T-helper 17 cell (primary cell): ENCODE data around the gene OLFML2B. TPM values are rescaled to one million over a fixed set of nuclear protein-coding genes. Genes with fewer than 3 reads are reported as not detected.

ENCODE experiments used
- ATAC-seq: fragments of 150-1000 bp; cut with Tn5 transposase; 2 replicates; pipeline ENCODE4 v1.10.0; 2021; ENCODE audit warnings: mild to moderate bottlenecking, moderate library complexity
- DNase-seq, 3 donors: peaks; one replicate each; pipeline versions ENCODE4 v3.0.0 to v3.0.0-alpha.2; 2020 to 2021
- H3K9me3 ChIP-seq: one replicate; pipeline ENCODE4 v1.7.0; 2013; ENCODE audit warnings: low read length, mild to moderate bottlenecking; ENCODE audit not compliant: control insufficient read depth, poor library complexity, severe bottlenecking
- H3K27ac Mint-ChIP-seq: one replicate; pipeline ENCODE4 v1.8.0; 2022; ENCODE audit warnings: mild to moderate bottlenecking, moderate library complexity, mixed read lengths
- H3K27me3 Mint-ChIP-seq: one replicate; pipeline ENCODE4 v1.8.0; 2022; ENCODE audit warnings: mixed read lengths
- H3K36me3 Mint-ChIP-seq: one replicate; pipeline ENCODE4 v1.8.0; 2022; ENCODE audit warnings: low read depth, mixed read lengths
- H3K4me1 Mint-ChIP-seq: one replicate; pipeline ENCODE4 v1.8.0; 2022; ENCODE audit warnings: mild to moderate bottlenecking, mixed read lengths
- H3K4me3 Mint-ChIP-seq: one replicate; pipeline ENCODE4 v1.8.0; 2022; ENCODE audit warnings: mild to moderate bottlenecking, moderate library complexity, mixed read lengths
- total RNA-seq, 4 donors: library from RNA in 2 of 4; stranded (reverse) in 2 of 4; gene quantifications; one replicate each; pipeline ENCODE4 v1.2.3 and lab custom pipeline; 2022 to 2026

The OLFML2B gene
- total RNA-seq, 2 donors from 2014 or later = not detected

DNA sequence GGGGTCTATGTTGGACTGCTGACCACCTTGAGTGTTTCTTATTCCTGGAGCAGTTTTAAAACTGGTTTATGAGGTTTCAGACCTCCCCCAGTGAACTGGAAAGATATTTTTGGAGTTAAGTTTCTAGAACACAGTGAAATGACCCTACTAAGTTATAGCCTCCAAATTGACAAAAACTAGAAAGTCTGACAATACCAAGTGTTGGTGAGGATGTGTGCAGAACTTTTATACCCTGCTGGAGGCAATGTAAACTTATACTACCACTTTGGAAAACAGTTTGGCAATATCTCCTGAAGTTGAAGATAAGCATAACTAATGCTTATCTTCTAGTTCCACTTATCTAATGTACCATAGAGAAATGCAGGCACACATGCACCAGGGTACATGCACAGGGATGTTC lies 10.4 kb downstream of the OLFML2B start:
- ATAC-seq = no peak
- no peak overlapping the region for H3K27ac Mint-ChIP-seq
- peaks cover 33% of the 10 kb centered on the region for H3K27me3 Mint-ChIP-seq

DNA sequence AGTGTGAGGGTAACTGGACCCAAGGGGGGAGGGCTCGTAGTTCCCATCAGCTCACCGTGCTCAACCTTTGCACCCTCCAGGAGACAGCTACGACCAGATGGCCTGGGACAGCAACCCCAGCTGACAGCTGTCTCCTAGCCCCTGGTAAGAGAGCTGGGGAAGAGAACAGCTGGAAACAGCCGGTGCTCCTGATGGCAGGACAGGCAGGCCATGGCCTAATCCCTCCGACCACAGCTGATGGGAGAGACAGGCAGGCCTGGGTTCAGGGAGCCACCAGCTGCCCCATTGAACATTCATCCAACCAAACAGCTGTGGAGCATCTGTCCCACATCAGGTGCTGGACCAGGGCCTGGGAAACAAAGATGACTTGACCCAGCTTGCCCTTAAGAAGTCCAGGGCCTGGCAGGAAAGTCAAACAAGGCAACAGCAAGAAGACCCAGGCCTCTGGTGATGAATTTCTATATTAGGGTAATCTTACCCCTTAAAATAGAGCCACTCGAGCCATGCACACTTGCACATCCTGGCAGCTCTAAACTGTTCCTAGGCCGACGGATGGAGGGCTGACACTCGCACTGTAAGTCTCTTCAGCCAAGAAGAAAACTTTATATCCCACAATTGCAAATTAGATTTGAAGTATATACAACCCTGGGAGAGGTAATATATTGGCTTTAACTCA lies 12.2 kb downstream of the OLFML2B start:
- Mint-ChIP-seq H3K4me1 (peaks cover 4% of the 10 kb centered on the region), H3K27me3 (peaks cover 48% of the 10 kb centered on the region), H3K27ac (no peak overlapping the region), H3K36me3 (no peaks in the 10 kb centered on the region), H3K4me3 (no peak overlapping the region)
- ATAC-seq (no peak), DNase-seq (no peak)
- H3K9me3 ChIP-seq = no peaks in the 10 kb centered on the region

More for the DNA sequence above, 10.4 kb downstream of the OLFML2B start:
- DNase-seq = no peak
- H3K4me1 Mint-ChIP-seq = peaks cover 4% of the 10 kb centered on the region
- no peaks in the 10 kb centered on the region for H3K36me3 Mint-ChIP-seq
- H3K9me3 ChIP-seq = no peaks in the 10 kb centered on the region
- H3K4me3 Mint-ChIP-seq = no peak overlapping the region

DNA sequence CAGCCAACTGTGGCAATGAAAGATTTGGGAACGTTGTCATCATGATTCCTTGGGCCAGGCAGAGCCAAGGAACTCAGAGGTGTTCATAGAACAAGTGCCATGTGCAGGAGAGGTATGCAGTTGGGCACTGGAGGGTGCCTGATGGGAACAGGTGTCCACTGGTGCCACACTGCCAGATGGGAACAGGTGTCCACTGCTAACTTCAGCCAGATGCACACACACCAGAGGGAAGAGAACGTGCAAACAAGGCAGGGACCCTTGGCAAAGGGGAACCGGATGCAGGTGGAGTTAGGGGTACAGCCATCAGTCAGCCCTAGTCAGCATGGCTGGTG lies 13.5 kb downstream of the OLFML2B start:
- H3K9me3 ChIP-seq = no peaks in the 10 kb centered on the region
- Mint-ChIP-seq H3K4me1 (peaks cover 4% of the 10 kb centered on the region), H3K27ac (no peak overlapping the region), H3K27me3 (peaks cover 39% of the 10 kb centered on the region), H3K36me3 (no peaks in the 10 kb centered on the region), H3K4me3 (no peak overlapping the region)
- no peak for DNase-seq
- ATAC-seq = no peak

DNA sequence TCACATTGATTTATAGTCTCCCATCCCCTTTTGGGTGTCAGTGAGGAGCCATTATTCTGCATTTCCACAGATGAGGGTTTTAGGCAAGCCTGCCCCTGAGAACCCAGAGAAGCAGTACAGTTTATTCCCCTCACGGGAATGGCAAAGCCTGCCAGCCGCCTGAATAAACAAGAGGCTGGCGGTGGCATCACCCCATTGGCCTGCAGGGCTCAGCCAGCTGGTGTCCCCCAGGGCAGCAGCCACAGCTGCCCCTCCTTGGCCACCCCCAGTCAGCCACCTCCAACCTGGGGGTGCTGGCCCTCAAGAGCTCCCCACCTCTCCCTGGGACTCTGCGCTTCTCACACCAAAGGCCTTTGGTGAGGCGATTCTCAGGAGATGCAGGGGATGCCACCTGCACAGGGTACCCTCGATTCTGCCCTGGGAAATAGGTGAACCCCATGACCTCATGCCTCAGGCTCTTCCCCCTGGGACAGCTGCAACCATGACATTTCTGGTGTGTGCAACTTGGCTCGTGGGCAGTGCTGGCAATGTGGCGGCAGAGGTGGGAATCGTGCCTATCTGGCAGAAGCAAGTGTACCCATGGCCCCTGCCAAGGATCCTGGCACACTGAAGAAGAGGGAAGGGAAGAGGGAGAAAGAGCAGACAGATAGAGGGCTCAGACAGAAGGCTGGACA lies 14.0 kb downstream of the OLFML2B start:
- no peak for DNase-seq
- Mint-ChIP-seq H3K36me3 (no peaks in the 10 kb centered on the region), H3K4me3 (no peak overlapping the region), H3K27me3 (peaks cover 44% of the 10 kb centered on the region), H3K27ac (no peak overlapping the region), H3K4me1 (peaks cover 4% of the 10 kb centered on the region)
- ATAC-seq = no peak
- no peaks in the 10 kb centered on the region for H3K9me3 ChIP-seq

DNA sequence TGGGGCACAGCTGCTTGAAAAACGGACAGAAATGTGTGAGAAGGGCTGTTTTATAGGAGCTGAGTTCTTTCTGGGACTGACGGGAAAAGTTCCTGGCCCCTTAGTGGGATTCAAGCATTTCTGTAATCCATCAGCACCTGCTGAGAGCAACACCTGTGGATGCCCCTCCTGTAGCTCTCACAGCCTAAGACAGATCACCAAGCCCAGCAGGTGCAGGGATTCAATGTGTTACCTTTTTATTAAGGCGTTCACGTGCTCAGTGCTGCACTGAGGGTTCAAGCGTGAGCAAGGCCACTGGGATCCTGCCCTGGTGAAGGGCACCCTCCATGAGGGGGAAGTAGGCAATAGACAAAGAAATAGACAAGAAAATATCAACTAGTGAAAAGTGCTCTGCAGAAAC lies 14.9 kb downstream of the OLFML2B start:
- DNase-seq = no peak
- Mint-ChIP-seq H3K4me1 (peaks cover 4% of the 10 kb centered on the region), H3K27me3 (peaks cover 47% of the 10 kb centered on the region), H3K4me3 (no peak overlapping the region), H3K36me3 (no peaks in the 10 kb centered on the region), H3K27ac (no peak overlapping the region)
- ATAC-seq = no peak
- no peaks in the 10 kb centered on the region for H3K9me3 ChIP-seq

DNA sequence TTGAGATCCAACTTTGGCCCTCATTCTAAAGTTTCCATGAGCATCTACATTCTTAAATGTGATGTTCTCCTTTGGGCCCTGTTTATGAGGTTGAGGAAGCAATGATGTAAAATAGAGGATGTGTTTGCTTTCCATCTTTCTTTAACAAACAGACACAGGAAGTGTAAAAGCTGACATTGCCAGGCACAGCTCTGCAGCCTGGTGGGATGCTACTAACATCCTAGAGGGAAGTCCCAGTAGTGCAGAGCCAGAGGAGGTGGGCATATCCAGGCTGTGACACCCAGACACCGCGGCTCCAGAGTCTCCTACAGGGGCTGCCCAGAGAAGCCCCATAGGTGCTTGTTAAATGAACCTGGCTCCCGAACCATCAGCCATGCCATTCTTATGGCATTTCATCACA lies 16.2 kb downstream of the OLFML2B start:
- no peaks in the 10 kb centered on the region for H3K36me3 Mint-ChIP-seq
- no peak overlapping the region for H3K27ac Mint-ChIP-seq
- H3K4me1 Mint-ChIP-seq = peaks cover 4% of the 10 kb centered on the region
- ATAC-seq (no peak), DNase-seq (no peak)
- peaks cover 54% of the 10 kb centered on the region for H3K27me3 Mint-ChIP-seq
- H3K4me3 Mint-ChIP-seq = no peak overlapping the region
- no peaks in the 10 kb centered on the region for H3K9me3 ChIP-seq

DNA sequence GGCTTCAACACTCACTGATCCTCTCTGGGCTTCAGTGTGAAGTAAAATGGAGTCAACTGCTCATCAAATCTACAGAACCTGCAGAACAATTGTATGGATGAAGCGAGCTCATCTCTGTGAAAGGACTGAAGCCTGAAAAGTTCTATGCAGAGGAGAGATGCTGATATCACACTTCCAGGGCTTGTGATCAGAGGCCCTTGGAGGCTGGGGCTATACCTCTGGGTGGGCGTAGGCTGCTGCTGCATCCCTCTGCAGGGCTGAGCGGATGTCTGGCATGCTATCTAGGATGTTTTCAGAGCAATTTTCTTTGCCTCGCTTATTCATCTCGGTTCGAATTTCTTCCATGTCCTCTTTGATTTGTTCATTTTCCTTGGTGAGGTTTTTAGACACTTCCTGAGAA lies 17.6 kb downstream of the OLFML2B start:
- H3K4me1 Mint-ChIP-seq = peaks cover 4% of the 10 kb centered on the region
- no peaks in the 10 kb centered on the region for H3K9me3 ChIP-seq
- no peak overlapping the region for H3K4me3 Mint-ChIP-seq
- H3K27ac Mint-ChIP-seq = no peak overlapping the region
- ATAC-seq = no peak
- peaks cover 54% of the 10 kb centered on the region for H3K27me3 Mint-ChIP-seq
- no peaks in the 10 kb centered on the region for H3K36me3 Mint-ChIP-seq
- DNase-seq = no peak

DNA sequence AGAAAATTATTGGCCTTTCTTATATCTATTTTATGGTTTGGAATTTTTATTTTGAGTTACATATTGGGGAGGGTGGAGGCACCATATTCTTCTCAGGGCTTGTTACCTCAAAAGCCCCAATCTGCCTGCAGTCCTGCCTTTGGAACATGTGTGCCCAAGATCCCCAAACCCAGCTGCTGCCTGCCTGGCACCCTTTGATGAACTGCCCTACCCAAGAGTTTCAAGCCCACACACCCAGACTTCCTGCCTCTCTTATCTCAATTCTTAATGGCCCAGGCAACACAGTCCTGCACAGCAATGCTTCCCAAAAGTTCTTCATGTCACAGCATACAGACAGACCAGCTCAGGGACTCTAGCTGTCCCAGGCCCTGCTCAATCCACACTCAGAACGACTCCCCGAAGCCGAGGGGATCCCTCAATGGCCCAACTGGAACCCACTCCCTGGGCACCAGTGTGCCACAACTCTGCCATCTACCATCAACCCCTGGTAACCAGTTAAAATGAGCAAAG lies 19.2 kb downstream of the OLFML2B start:
- no peak for ATAC-seq
- Mint-ChIP-seq H3K27me3 (peaks cover 40% of the 10 kb centered on the region), H3K4me3 (no peak overlapping the region), H3K27ac (no peak overlapping the region), H3K4me1 (no peaks in the 10 kb centered on the region), H3K36me3 (no peaks in the 10 kb centered on the region)
- no peak for DNase-seq
- H3K9me3 ChIP-seq = no peaks in the 10 kb centered on the region

DNA sequence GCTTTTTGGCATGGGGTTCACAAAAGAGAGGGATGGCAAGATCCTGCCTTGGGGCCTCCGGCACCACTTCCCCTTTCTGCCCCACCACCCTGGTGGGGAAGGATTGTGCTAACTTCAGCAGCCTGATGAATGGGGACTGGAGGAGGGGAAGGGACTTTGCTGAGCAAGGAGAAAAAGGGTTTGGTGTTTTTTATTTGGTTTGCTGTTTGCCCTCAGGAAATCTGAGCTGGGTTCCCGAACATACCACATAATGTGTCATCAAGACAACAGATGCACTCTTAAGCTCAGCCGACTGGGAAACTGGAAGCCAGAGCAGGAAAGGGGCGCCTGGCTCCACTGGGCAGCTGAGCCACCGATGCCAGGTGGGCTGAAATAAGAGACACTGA lies 19.8 kb downstream of the OLFML2B start:
- Mint-ChIP-seq H3K27me3 (peaks cover 38% of the 10 kb centered on the region), H3K4me3 (no peak overlapping the region), H3K27ac (no peak overlapping the region), H3K36me3 (no peaks in the 10 kb centered on the region), H3K4me1 (no peaks in the 10 kb centered on the region)
- H3K9me3 ChIP-seq = no peaks in the 10 kb centered on the region
- ATAC-seq = no peak
- DNase-seq = no peak

DNA sequence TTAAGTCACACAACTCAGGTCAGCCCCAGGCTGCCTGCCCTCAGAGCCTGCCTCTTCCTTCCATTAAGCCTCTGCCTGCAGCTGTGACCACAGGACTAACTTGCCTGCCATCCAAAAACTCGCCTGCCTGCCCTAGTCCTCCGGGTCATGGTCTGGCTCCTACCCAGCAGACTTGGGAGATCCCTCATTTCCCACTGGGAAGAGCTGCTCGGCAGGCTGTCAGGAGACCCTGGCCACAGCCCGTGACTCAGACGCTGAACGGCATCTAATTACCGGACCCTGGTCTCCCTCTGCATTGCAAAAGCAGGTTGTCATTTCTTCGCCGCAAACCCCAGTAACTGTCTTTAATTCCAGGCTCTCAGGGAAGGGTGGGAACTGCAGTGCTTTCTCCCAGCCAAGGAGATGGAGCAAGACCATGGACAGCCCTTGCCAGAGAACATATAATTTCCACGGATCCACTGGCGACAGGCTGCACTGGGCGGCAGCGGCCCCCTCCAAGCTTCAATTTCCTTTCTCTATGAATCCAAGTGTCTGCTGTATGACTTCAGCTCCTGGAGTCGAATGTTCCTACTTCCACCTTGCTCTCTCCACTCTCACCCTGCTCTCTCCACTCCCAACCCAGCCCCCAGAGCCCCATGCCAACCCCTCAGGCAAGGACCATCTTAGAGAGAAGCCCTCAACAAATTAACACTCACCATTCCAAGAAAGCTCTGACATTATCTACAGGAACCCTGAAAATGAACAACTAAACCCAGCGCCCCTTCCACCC lies 20.4 kb downstream of the OLFML2B start:
- Mint-ChIP-seq H3K36me3 (no peaks in the 10 kb centered on the region), H3K4me1 (no peaks in the 10 kb centered on the region), H3K4me3 (no peak overlapping the region), H3K27ac (no peak overlapping the region), H3K27me3 (peaks cover 33% of the 10 kb centered on the region)
- ATAC-seq (no peak), DNase-seq (no peak)
- H3K9me3 ChIP-seq = no peaks in the 10 kb centered on the region

DNA sequence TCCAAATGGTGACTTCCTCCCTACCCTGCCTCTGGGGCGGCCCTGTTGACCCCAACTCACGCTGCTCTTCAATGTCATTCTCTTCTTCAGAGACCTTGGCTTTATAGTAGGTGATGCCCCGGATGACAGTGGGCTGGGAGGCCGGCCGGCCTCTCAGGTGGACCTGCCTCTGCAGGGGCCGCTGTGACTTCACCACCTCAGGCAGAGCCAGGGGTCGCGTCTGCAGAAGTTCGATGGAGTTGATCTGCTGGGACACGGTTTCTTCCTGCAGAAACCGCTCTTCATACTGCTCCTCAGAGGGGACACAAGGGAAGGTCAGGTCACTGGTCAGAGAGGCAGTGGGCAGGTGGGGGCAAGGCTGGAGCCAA lies 23.6 kb downstream of the OLFML2B start:
- DNase-seq (no peak), ATAC-seq (no peak)
- peaks cover 14% of the 10 kb centered on the region for H3K27me3 Mint-ChIP-seq
- no peaks in the 10 kb centered on the region for H3K4me1 Mint-ChIP-seq
- no peaks in the 10 kb centered on the region for H3K9me3 ChIP-seq
- no peak overlapping the region for H3K27ac Mint-ChIP-seq
- no peak overlapping the region for H3K4me3 Mint-ChIP-seq
- no peaks in the 10 kb centered on the region for H3K36me3 Mint-ChIP-seq

DNA sequence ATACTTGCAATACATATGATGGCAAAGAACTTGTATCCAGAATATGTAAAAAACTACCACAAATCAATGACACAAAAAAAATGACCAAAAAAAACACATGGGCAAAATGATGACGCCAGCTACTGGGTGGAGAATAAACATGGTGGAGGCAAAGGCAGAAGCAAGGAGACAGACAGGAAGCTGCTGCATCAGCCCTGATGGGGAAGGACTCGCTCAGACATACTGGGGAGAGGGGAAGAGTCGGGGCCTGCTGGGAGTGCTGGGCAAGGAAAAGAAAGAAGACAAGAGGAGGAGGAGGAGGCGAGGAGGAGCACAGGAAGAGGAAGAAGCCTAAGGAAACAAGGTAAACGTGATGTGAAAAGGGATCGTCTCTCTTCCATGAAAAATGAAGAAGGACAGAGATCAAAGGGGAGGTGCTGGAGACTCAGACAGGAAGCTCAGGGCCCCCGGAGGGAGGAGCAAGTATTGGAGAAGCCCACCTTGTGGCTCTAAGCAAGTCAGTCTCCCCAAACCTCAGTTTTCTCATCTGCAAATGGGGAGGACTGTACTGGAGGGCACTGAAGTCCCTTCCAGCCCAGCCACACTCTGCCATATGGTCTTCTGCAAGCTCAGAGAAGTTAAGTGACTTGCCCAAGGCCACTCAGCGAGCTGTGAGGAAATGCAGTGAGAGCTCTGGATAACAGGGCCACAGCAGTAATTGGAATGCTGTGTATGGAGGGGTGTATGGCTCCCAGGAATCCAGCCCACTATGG lies 24.2 kb downstream of the OLFML2B start:
- no peaks in the 10 kb centered on the region for H3K9me3 ChIP-seq
- Mint-ChIP-seq H3K27me3 (peaks cover 12% of the 10 kb centered on the region), H3K27ac (no peak overlapping the region), H3K4me3 (no peak overlapping the region), H3K4me1 (no peaks in the 10 kb centered on the region), H3K36me3 (no peaks in the 10 kb centered on the region)
- no peak for DNase-seq
- no peak for ATAC-seq

DNA sequence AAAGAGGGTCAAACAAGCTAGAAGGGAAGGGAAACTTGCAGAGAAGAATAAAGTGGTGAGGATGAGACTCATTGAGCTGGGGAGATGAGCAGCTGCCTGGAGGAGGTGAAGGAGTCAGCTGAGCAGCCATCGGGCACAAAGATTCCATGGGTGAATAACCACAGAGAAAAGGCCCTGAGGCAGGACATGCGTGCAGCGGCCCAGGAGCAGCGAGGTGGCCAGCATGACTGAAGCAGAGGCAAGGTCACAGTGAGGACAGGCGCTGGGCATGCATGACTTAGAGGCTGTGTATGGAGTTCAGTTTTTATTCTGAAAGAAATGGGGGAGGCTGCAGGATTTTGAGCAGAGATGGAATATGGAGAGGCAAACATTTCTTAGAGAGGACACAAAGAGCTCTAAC lies 24.9 kb downstream of the OLFML2B start:
- H3K36me3 Mint-ChIP-seq = no peaks in the 10 kb centered on the region
- H3K27me3 Mint-ChIP-seq = peaks cover 14% of the 10 kb centered on the region
- DNase-seq (no peak), ATAC-seq (no peak)
- no peaks in the 10 kb centered on the region for H3K4me1 Mint-ChIP-seq
- H3K4me3 Mint-ChIP-seq = no peak overlapping the region
- no peaks in the 10 kb centered on the region for H3K9me3 ChIP-seq
- no peak overlapping the region for H3K27ac Mint-ChIP-seq
